GM19025 (cell line): ENCODE data around the gene MTFR1L.
A peak's percentile ranks its signal among the peaks of the same experiment; 100 is the strongest.

ENCODE experiments used
- ATAC-seq: cut with Tn5 transposase; IDR thresholded peaks from one replicate; pipeline ENCODE4 v1.9.1; 2021; ENCODE audit warnings: mild to moderate bottlenecking, low read depth, moderate library complexity; ENCODE audit not compliant: unreplicated experiment

Gene MTFR1L

DNA sequence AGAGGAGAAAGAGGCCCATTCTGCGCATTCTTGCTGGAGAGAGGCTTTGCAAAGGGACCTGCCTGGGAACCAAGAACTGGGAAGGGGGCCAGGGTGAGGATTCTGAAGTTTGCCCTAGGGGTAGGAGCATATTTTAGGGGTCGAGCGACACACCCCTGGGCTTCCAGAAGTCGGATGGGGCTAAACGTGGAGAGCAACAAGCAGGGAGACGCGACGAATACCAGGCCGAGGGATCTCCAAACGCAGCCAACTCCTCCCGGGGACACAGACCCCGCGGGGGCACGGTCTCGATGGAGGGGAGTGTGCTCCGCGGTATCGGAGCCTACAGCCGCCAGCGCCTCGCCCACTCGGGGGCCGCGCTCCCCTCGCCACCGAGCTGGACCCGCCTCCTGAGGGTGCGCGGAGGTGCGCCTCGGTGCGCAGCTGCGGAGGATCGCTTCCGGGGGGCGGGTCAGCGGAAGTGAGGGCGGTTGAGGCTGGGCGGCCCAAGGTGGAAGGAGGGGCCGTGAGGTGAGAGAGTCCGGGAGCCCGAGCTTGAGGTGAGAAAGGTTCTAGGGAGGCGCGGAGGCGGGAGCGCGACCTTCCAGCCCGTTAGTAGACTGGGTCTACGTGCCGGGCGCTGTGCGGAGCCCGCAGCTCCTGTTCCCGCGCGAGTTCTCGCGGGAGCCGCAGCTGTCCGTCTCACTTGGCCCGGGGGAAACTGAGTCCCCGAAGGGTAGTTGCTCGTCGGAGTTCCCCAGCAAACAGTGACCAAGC is at the start of gene MTFR1L:
Gene MTFR1L (plus strand): TSS at position 464 of the 756 bp plus-strand sequence. CDS start 3,151 bp downstream, outside the sequence.
- ATAC-seq, result peak; percentile 79

DNA sequence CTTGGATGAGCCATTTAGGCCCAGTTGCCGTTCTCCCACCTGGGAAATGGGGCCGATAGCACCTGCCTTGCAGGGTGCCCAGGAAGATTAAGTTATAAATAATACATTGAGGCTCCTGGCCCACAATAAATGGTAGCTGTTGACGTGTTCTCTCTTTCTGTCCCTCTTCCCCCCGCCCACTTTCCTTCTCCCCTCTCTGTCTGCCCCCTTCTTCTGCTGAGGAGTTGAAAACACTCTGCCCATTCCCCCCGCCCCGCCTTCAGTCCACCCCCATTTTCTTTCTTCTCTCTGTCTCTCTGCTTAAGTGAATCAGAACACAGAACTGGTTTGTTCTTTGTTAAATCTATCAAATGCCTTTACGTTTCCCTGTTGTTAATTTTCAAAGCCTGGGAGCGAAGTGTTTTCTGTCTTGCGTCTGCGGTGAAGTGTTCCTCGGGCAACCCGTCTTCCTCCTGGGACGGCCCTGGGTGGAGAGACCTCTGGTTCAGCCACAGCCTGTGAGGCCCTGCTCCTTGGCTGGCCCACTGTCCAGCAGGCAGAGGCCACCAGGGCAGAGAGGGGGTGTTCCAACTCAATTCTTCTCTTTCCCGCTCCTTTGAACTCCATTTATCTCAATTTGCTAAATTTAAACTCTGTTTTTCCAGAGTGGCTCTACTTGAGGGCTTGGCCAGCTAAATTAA is 49.1 kb upstream of the MTFR1L start:
- ATAC-seq, result no peak

DNA sequence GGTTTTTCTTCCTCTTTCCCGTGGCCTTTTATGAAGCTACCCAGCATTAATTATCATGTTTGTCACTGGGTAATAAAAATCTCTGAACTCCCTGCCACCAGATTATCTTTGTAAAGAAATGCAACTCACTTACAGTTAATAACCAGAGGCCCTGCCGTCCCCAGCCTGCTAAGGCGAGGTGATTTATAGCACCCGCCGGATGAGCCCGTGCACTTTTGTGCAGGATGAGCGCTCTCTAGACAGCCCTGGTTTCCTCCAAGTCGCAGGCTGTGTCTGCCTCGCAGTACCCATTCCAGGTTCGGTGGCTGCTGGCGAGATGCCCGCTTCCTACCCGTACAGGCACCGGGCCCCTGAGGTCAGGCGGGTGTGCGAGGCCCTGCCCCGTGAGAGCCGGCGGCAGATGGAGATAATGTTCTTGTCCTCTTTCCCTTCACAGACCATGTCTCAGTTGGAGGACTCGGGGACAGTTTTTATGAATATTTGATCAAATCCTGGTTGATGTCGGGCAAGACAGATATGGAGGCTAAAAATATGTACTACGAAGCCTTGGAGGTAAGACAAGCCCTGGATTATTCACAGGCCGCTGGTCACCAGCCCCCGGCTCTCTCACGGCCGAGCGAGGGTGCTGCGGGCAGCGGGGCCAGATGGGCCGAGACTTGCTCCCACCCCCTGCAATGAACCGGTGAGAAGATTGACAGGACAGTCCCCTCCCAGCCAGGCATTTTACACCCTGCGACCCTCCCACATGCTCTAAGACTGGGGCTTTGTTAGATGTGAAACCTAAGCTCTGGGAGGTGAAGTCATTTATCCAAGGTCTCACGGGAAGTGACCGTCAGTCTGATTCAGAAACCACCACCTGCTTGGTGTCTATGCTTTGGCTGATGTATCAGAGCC is 48.3 kb upstream of the MTFR1L start:
- ATAC-seq, result no peak

DNA sequence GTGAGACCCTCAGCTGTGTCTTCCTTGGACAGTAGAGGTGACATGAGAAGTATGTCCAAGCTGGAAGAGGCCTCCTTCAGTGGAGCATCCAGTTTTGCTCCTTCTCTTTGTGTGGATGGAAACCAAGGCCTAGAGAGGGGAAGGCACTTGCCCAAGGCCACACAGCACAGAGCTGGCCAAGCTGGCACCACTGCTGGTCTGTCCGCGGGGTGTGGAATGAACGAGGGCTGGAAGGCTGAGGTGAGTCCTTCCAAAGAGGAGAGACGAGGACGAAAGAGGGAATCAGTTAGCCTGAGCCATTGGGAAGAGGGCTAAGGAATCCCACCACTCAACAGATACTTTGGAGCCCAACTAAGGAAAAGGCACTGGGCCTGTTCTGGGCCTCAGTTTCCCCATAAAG is 47.6 kb upstream of the MTFR1L start:
- ATAC-seq, result no peak

- ATAC-seq, result no peak
These were observed 47.0 kb upstream of the MTFR1L start for GRCh38 chr1:25772692-25773245.

DNA sequence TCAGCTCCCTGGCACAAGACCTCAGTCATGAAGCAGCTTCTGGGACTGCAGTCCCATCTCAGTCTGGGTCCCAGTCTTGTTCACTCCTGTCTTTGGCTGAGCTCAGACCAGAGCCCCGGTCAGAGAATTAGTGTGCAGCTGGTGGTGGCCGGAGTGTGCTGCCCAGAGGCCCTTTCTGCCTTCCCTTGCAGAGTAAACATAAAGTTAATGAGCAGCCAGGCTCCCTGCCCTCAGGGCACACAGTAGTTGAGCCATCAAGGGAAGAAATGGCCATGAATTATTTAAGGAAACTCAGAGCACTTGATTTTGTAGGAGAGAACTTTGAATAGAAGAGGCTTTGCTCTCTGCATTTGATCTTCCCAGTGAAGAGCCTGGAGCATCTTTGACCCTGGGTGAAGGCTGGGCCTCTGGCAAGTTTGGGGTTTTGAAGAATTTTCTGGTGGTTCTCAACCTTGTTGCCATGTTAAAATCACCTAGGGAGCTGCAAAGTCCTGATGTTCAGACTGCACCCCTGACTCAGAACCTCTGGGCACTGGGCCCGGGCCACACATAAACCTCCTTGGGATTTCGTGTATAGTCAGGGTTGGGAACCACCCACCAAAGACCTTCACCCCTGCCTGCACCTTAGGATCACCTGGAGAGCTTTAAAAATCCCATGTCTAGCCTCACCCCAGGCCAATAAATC is 46.2 kb upstream of the MTFR1L start:
- no peak for ATAC-seq

- ATAC-seq, result no peak
These were observed 45.4 kb upstream of the MTFR1L start for GRCh38 chr1:25774206-25774803.

- ATAC-seq, result no peak
These were observed 44.6 kb upstream of the MTFR1L start for GRCh38 chr1:25774921-25775771.

GRCh38 chr1:25779388-25779787 is 40.4 kb upstream of the MTFR1L start:
- no peak for ATAC-seq

GRCh38 chr1:25779894-25780293 is 39.9 kb upstream of the MTFR1L start:
- no peak for ATAC-seq

DNA sequence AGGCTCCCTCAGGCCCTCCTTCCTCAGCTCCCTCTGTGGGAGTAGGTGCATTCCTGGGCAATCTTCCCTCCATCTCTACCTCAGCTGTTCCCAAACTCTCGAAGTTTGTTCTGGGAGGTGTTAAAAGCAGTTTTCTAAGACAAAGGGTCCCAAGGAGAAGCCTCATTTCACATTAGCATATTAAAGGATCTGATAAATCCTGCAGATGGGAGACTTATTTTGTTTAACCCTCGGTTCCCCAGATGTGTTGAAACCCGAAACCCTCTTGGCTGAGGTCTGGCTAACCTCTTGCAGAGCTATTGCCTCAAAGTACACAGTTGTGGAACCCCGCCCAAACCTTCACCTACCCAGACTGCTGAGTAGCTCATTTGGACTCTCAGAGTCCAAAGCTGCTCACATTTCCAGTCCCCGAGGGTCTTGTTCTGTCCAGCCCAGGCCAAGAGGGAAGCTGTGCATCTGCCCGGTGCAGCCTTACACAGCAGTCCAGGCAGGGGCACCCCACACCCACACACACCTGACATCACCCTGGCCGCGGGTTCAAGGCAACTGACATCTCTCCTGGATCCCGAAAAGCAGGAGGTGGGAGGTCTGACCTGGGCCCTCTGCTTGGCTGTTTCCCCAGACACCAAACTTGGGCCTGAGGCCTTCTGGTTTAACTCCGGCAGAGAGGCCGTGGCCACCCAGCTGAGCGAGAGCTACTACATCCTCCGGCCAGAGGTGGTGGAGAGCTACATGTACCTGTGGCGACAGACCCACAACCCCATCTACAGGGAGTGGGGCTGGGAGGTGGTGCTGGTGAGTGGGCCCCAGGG is 39.2 kb upstream of the MTFR1L start:
- no peak for ATAC-seq

DNA sequence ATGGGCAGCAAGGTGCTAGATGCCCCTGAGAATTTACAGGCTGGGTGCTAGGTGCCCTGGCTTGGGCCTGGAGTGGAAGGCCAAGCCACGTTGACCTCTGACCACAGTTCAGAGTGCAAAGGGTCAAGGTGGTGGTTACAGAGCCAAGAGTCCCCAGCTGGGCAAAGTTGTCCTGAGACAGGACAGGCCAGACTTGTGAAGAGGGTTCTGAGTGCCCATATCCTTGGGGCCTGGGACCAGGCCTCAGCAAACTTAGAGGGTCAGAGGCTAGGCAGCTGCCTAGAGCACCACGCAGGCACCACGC is 38.7 kb upstream of the MTFR1L start:
- no peak for ATAC-seq

DNA sequence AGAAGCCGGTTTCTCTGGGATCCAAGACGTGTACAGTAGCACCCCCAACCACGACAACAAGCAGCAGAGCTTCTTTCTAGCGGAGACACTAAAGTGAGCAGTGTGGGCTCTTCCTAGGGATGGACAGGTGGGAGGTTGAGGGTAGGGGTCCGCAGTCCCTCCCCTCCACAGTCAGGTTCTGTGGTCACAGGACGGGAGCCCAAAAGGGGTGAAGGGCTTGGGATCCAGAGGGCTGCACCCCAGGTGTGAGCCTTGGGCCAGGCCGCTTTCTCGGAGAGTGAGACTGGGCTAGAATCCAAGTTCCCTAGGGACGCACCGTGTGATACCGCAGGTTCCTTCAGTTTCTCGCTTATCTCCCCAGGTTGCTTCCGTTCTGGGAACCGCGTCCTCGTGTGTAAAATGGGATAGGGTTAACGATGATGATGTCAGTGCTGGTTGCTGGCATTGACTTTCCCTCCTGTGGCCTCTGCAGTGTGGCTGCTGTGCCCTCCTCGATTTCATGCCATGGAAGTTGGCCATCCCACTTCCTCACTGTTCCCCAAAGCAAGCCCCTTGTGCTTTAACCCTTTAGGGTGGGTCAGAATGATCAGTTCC is 37.0 kb upstream of the MTFR1L start:
- no peak for ATAC-seq

GRCh38 chr1:25784575-25785051 is 35.1 kb upstream of the MTFR1L start:
- no peak for ATAC-seq

- ATAC-seq, result no peak
These were observed 34.3 kb upstream of the MTFR1L start for GRCh38 chr1:25785333-25786067.

DNA sequence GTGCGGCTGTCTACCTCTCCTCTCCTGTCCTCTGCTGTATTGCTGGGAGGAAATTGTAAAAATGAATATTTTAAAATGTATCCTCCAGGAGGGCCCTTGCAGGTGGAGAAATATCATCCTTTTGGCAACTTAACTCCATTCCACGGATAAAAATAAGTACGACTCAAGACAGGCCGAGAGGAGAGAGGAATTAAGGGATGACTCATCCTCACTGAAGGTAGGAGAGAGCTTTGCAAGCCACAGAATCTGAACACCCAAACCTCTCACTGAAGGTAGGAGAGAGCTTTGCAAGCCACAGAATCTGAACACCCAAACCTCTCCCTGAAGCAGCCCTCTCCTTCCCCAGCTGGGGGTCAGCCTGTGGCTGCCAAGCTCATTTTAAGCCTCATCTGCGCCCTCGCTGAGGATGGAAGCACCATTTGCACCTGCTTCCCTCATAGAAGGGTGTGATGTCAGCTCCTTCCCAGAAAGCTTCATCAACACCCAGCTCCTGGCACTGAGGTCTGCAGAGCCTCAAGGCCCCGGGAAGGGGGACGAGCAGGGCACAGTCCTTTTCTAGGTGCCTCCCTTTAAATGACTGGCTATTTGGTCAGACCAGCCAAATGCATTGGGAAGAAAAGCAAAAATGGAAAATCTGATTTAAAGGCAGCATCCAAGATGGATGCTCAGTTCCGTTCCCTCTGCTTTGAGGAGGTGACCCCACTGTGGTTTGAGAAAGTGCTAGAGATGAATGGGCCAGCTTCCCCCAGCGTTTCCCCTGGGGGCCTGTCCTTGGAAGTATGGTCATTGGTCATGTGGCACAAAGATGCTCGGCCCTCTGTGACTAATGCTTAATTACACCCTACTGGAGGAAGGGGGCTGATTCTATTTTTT is 32.6 kb upstream of the MTFR1L start:
- ATAC-seq, result no peak
